H1 (cell line): ENCODE data around the gene POLR2L. TPM values are rescaled to one million over a fixed set of nuclear protein-coding genes. Genes with fewer than 3 reads are reported as not detected.
A peak's percentile ranks its signal among the peaks of the same experiment; 100 is the strongest.

Source experiments
- CTCF ChIA-PET: fragments of 300-600 bp; sonication (Branson Sonifier 250); formaldehyde crosslinking; loops from one replicate; lab custom pipeline; 2021; ENCODE audit not compliant: partially characterized antibody; lab: Charles Lee
- POLR2A ChIA-PET: fragments of 300-600 bp; sonication (Branson Sonifier 250); formaldehyde crosslinking; loops from one replicate; lab custom pipeline; 2021; ENCODE audit warnings: inconsistent platforms; ENCODE audit not compliant: partially characterized antibody; lab: Charles Lee
- DNase-seq, 2 experiments: peaks; one replicate each; pipeline versions ENCODE4 v3.0.0 to v3.0.0-alpha.2; 2010 to 2022; ENCODE audit warnings: low spot score in 2 of 2, low read depth in 1 of 2, mixed read lengths in 1 of 2
- FAIRE-seq: peaks from 2 replicates; lab custom pipeline; 2011; peaks lifted over from hg19 to GRCh38; lab: Jason Lieb, UNC
- H2AFZ ChIP-seq: 2 replicates; pipeline ENCODE4 v1.8.1; 2012; ENCODE audit warnings: low read length, inconsistent platforms
- H2AK5ac ChIP-seq: 2 replicates; pipeline ENCODE4 v1.6.1; 2013; ENCODE audit warnings: low read depth, low read length
- H2BK120ac ChIP-seq: replicated peaks from 2 replicates; pipeline ENCODE3; 2013; ENCODE audit warnings: low read depth, low read length, inconsistent platforms
- H2BK12ac ChIP-seq: 2 replicates; pipeline ENCODE4 v1.6.1; 2013; ENCODE audit warnings: low read depth, low read length
- H2BK15ac ChIP-seq: 2 replicates; pipeline ENCODE4 v1.6.1; 2013; ENCODE audit warnings: low read length
- H2BK20ac ChIP-seq: 2 replicates; pipeline ENCODE4 v1.6.1; 2013; ENCODE audit warnings: low read length
- H2BK5ac ChIP-seq: 2 replicates; pipeline ENCODE4 v1.6.1; 2013; ENCODE audit warnings: low read depth, low read length
- H3K14ac ChIP-seq: 2 replicates; pipeline ENCODE4 v1.6.1; 2013; ENCODE audit warnings: inconsistent platforms; ENCODE audit not compliant: insufficient read length
- H3K18ac ChIP-seq: 2 replicates; pipeline ENCODE4 v1.6.1; 2013; ENCODE audit warnings: low read length; ENCODE audit errors: extremely low read depth
- H3K23ac ChIP-seq: 2 replicates; pipeline ENCODE4 v1.6.1; 2013; ENCODE audit warnings: inconsistent platforms; ENCODE audit not compliant: insufficient read length
- H3K23me2 ChIP-seq: 2 replicates; pipeline ENCODE4 v1.6.1; 2013; ENCODE audit warnings: low read depth, low read length
- H3K27ac ChIP-seq: 2 replicates; pipeline ENCODE4 v1.6.1; 2011; ENCODE audit warnings: low read depth, low read length, inconsistent platforms
- H3K27me3 ChIP-seq, 4 experiments: replicated peaks in 1 of 4; 1 replicate in 1 of 4; 2 replicates in 3 of 4; pipeline versions ENCODE4 v1.6.1 to v1.8.1; 2011 to 2013; ENCODE audit warnings: low read length in 3 of 4, mild to moderate bottlenecking in 3 of 4, inconsistent platforms in 2 of 4, mixed read lengths in 2 of 4, moderate library complexity in 1 of 4; ENCODE audit not compliant: control insufficient read depth in 3 of 4, insufficient read depth in 3 of 4; ENCODE audit errors: extremely low read depth in 1 of 4
- H3K36me3 ChIP-seq, 4 experiments: 2 replicates each; pipeline versions ENCODE4 v1.6.1 to v1.8.1; 2011 to 2013; ENCODE audit warnings: mild to moderate bottlenecking in 4 of 4, low read length in 3 of 4, moderate library complexity in 2 of 4, control low read depth in 1 of 4, inconsistent platforms in 1 of 4; ENCODE audit not compliant: insufficient read depth in 4 of 4, control insufficient read depth in 2 of 4
- H3K4ac ChIP-seq: replicated peaks from 2 replicates; pipeline ENCODE3; 2013; ENCODE audit warnings: low read length, low read depth, mixed read lengths, inconsistent platforms; ENCODE audit not compliant: insufficient read length
- H3K4me1 ChIP-seq, 4 experiments: replicated peaks in 1 of 4; 1 replicate in 1 of 4; 2 replicates in 3 of 4; pipeline versions ENCODE4 v1.6.1 to v1.8.1; 2011 to 2013; ENCODE audit warnings: low read length in 3 of 4, inconsistent platforms in 2 of 4, mixed read lengths in 1 of 4; ENCODE audit not compliant: insufficient read depth in 4 of 4, control insufficient read depth in 3 of 4
- H3K4me2 ChIP-seq, 2 experiments: 2 replicates each; pipeline versions ENCODE4 v1.6.1 to v1.8.1; 2011 to 2013; ENCODE audit warnings: low read depth in 2 of 2, low read length in 2 of 2, control low read depth in 1 of 2, inconsistent platforms in 1 of 2, mild to moderate bottlenecking in 1 of 2; ENCODE audit not compliant: insufficient read depth in 1 of 2
- H3K4me3 ChIP-seq, 4 experiments: fragments of 200-600, 300-600 bp in 1 of 4; sonication (generic), shearing (Covaris generic), sonication (Bioruptor Twin) in 1 of 4; 2 replicates each; pipeline versions ENCODE4 v1.5.1 to v1.8.1; 2011 to 2016; ENCODE audit warnings: low read length in 4 of 4, low read depth in 3 of 4, control low read depth in 2 of 4, inconsistent platforms in 2 of 4, mild to moderate bottlenecking in 2 of 4, mixed read lengths in 1 of 4, moderate library complexity in 1 of 4; ENCODE audit not compliant: insufficient read depth in 2 of 4; ENCODE audit errors: extremely low read depth in 1 of 4
- H3K56ac ChIP-seq: replicated peaks from 2 replicates; pipeline ENCODE3; 2013; ENCODE audit warnings: low read depth, mild to moderate bottlenecking, mixed read lengths, low read length, inconsistent platforms; ENCODE audit not compliant: insufficient read length
- H3K79me1 ChIP-seq: 2 replicates; pipeline ENCODE4 v1.6.1; 2013; ENCODE audit warnings: low read depth, low read length, control low read depth
- H3K79me2 ChIP-seq, 2 experiments: 2 replicates each; pipeline versions ENCODE4 v1.6.1 to v1.8.1; 2012 to 2013; ENCODE audit warnings: low read length in 2 of 2, mild to moderate bottlenecking in 2 of 2, inconsistent platforms in 1 of 2; ENCODE audit not compliant: insufficient read depth in 2 of 2, control insufficient read depth in 1 of 2
- H3K9ac ChIP-seq, 4 experiments: replicated peaks in 1 of 4; 1 replicate in 1 of 4; 2 replicates in 3 of 4; pipeline versions ENCODE4 v1.6.1 to v1.8.1; 2011 to 2013; ENCODE audit warnings: low read depth in 3 of 4, low read length in 3 of 4, control low read depth in 2 of 4, mild to moderate bottlenecking in 2 of 4, moderate library complexity in 2 of 4, inconsistent platforms in 1 of 4; ENCODE audit errors: extremely low read depth in 1 of 4
- H3K9me3 ChIP-seq, 2 experiments: 2 replicates each; pipeline versions ENCODE4 v1.6.1 to v1.8.1; 2012 to 2013; ENCODE audit warnings: mild to moderate bottlenecking in 2 of 2, moderate library complexity in 2 of 2, control low read depth in 1 of 2, inconsistent platforms in 1 of 2, low read depth in 1 of 2, low read length in 1 of 2, mixed read lengths in 1 of 2; ENCODE audit not compliant: insufficient read depth in 2 of 2
- H4K20me1 ChIP-seq, 2 experiments: replicated peaks in 1 of 2; 2 replicates each; pipeline versions ENCODE3 to v1.8.1; 2011 to 2013; ENCODE audit warnings: inconsistent platforms in 2 of 2, low read length in 2 of 2, mild to moderate bottlenecking in 1 of 2; ENCODE audit not compliant: insufficient read depth in 2 of 2, control insufficient read depth in 1 of 2
- H4K5ac ChIP-seq: 2 replicates; pipeline ENCODE4 v1.6.1; 2013; ENCODE audit warnings: low read length, low read depth, mixed read lengths, inconsistent platforms; ENCODE audit not compliant: insufficient read length
- H4K8ac ChIP-seq: 2 replicates; pipeline ENCODE4 v1.8.0; 2013; ENCODE audit warnings: mild to moderate bottlenecking, moderate library complexity, low read length, inconsistent platforms; ENCODE audit not compliant: insufficient read depth; ENCODE audit errors: extremely low read depth
- H4K91ac ChIP-seq: replicated peaks from 2 replicates; pipeline ENCODE3; 2013; ENCODE audit warnings: low read length, mixed read lengths, inconsistent platforms; ENCODE audit not compliant: insufficient read length
- ASH2L ChIP-seq: fragments of 200-600, 300-600 bp; sonication (generic); IDR thresholded peaks from one replicate; pipeline ENCODE4 v1.7.1; 2017; ENCODE audit warnings: low read length
- CBX8 ChIP-seq: fragments of 300-800, 300-1000 bp; sonication (generic); IDR thresholded peaks from 2 replicates; pipeline ENCODE4 v1.7.1; 2016; ENCODE audit warnings: low read depth, low read length, borderline replicate concordance
- CEBPB ChIP-seq: IDR thresholded peaks from 2 replicates; pipeline ENCODE4 v1.6.1; 2012; ENCODE audit warnings: low read depth, low read length
- CREB1 ChIP-seq: IDR thresholded peaks from 2 replicates; pipeline ENCODE4 v1.6.1; 2012; ENCODE audit warnings: inconsistent platforms
- JUN ChIP-seq: IDR thresholded peaks from 2 replicates; pipeline ENCODE4 v1.6.1; 2011; ENCODE audit warnings: low read depth, mild to moderate bottlenecking, improper control_type of control experiment, low read length
- JUND ChIP-seq: IDR thresholded peaks from 2 replicates; pipeline ENCODE4 v1.6.1; 2011; ENCODE audit warnings: mild to moderate bottlenecking, improper control_type of control experiment, low read length
- MAFK ChIP-seq: IDR thresholded peaks from 2 replicates; pipeline ENCODE4 v1.6.1; 2012; ENCODE audit warnings: low read depth, mild to moderate bottlenecking, improper control_type of control experiment, low read length
- POLR2A ChIP-seq, 2 experiments: IDR thresholded peaks; 1 replicate in 1 of 2; 2 replicates in 1 of 2; pipeline ENCODE4 v1.6.1; 2011; ENCODE audit warnings: low read depth in 2 of 2, low read length in 2 of 2, mild to moderate bottlenecking in 2 of 2; ENCODE audit errors: control extremely low read depth in 1 of 2
- POLR2AphosphoS5 ChIP-seq: IDR thresholded peaks from 2 replicates; pipeline ENCODE4 v1.6.1; 2011; ENCODE audit warnings: low read depth, low read length
- SIN3A ChIP-seq, 2 experiments: IDR thresholded peaks in 1 of 2; conservative IDR thresholded peaks in 1 of 2; 2 replicates each; pipeline ENCODE4 v1.6.1; 2011 to 2012; ENCODE audit warnings: low read length in 2 of 2, improper control_type of control experiment in 1 of 2, low read depth in 1 of 2, mild to moderate bottlenecking in 1 of 2
- TAF7 ChIP-seq: optimal IDR thresholded peaks from 2 replicates; pipeline ENCODE3; 2011; ENCODE audit warnings: low read depth, mild to moderate bottlenecking, inconsistent platforms, low read length, moderate library complexity, borderline replicate concordance
- ZNF274 ChIP-seq: IDR thresholded peaks from 2 replicates; pipeline ENCODE4 v1.7.0; 2012; ENCODE audit warnings: low read length, borderline replicate concordance; ENCODE audit errors: extremely low read depth
- WGBS, 2 experiments: shearing (Covaris generic) in 1 of 2; methylation state at CpG; one replicate each; pipeline versions ENCODE4 v1.1.6 to v1.1.7; 2013 to 2015; ENCODE audit warnings: low lambda C conversion rate in 2 of 2, mixed read lengths in 2 of 2, inconsistent platforms in 1 of 2, low coverage in 1 of 2, missing lambda C conversion rate in 1 of 2; ENCODE audit not compliant: insufficient replicate concordance in 2 of 2, insufficient coverage in 1 of 2, insufficient read length in 1 of 2; ENCODE audit errors: extremely low coverage in 1 of 2, missing lambda C conversion rate in 1 of 2; 5-methylcytosine and 5-hydroxymethylcytosine counted together
- polyA plus RNA-seq, 7 experiments: library from polyadenylated mRNA; depleted of rRNA in 3 of 7; stranded (reverse) in 5 of 7; unstranded in 2 of 7; fragments of >200 nt in 5 of 7; fragments of 200-250 nt in 2 of 7; gene quantifications; 1 replicate in 5 of 7; 2 replicates in 1 of 7; 4 replicates in 1 of 7; pipeline versions ENCODE4 v1.2.1 to v1.2.3, GENCODE V29; 2011 to 2013; ENCODE audit warnings: missing spikeins in 2 of 7, mixed read lengths in 2 of 7
- total RNA-seq: library from RNA; stranded (reverse); fragmentation: NEBNext Ultra II Directional; extraction: Animal tissue kit (Norgen Biotek cat#: 25700); gene quantifications from 2 replicates; pipeline ENCODE4 v1.2.1, GENCODE V29; 2021

Gene POLR2L
- total and polyA plus RNA-seq, 2 of the 8 experiments (the other 6 are each of a cell fraction or from before 2014, with no cell fraction given), result 140 to 151 TPM

GRCh38 chr11:797296-798092 is 44.8 kb downstream of the POLR2L start:
- peaks cover 0 to 5% of the 10 kb centered on the region in 2 experiments; a peak in 1 of 4 replicates for H3K79me2 ChIP-seq
- 0 out of 2 replicates have a peak, but pooled peaks cover 4% of the 10 kb centered on the region for H3K79me1 ChIP-seq
- peak overlapping the region; percentile 85 for H3K4ac ChIP-seq
- H2BK5ac ChIP-seq, result peak overlapping the region; percentile 91; the same call in 1 of the 2 replicates
- no peak overlapping the region for H2AFZ ChIP-seq
- H3K4me1 ChIP-seq, result peaks cover 4 to 20% (median 15%) of the 10 kb centered on the region in 4 experiments
- H3K23ac ChIP-seq, result no peak overlapping the region
- peak overlapping the region; percentile 10 for H3K56ac ChIP-seq
- peak overlapping the region; percentile 65 to 85 (median 81) for H3K4me3 ChIP-seq
- H3K27me3 ChIP-seq, result no peaks in the 10 kb centered on the region
- no peak overlapping the region; the same call in 1 of the 2 replicates for H2BK12ac ChIP-seq
- peaks cover under 1 to 30% (median 3%) of the 10 kb centered on the region in 4 experiments; a peak in 4 of 8 replicates for H3K36me3 ChIP-seq
- H3K23me2 ChIP-seq, result peaks cover 7% of the 10 kb centered on the region
- H4K8ac ChIP-seq, result peak overlapping the region; percentile 85
- peak overlapping the region; percentile 62 for H4K5ac ChIP-seq
- H3K9me3 ChIP-seq, result no peaks in the 10 kb centered on the region
- peak overlapping the region; percentile 99 for H4K91ac ChIP-seq
- no peak overlapping the region for H2BK15ac ChIP-seq
- peak overlapping the region; percentile 84 to 92 for H3K4me2 ChIP-seq
- peak overlapping the region; percentile 26 to 83 (median 74); a peak in 6 of 7 replicates for H3K9ac ChIP-seq
- POLR2A ChIA-PET, result interaction anchor here (1.0 to 53.0 kb wide), 9 partner anchors 8 to 243 kb away, joined by 3 to 1917 read pairs (median 4); partner anchors contain the start of genes CD151, CRACR2B, PIDD1 and PNPLA2
- FAIRE-seq (no peak), DNase-seq (peak in 1 of 2 experiments; percentile 80)
- no peak overlapping the region for H2BK20ac ChIP-seq
- CTCF ChIA-PET, result interaction anchor here (0.9 to 3.4 kb wide), 7 partner anchors 10 to 238 kb away, joined by 3 to 14 read pairs (median 3); no protein-coding TSS in a partner anchor
- no peak overlapping the region for H3K27ac ChIP-seq
- H3K14ac ChIP-seq, result no peak overlapping the region
- no peak overlapping the region for H2BK120ac ChIP-seq
- peaks cover 0 to 14% of the 10 kb centered on the region in 2 experiments for H4K20me1 ChIP-seq
- 2% methylated on average over 25 of the region's 57 CpGs; no CpG with 5 or more reads in 1 of the 2 experiments for WGBS, 2 experiments
- H2AK5ac ChIP-seq, result no peak overlapping the region
- peak overlapping the region; percentile 95 for H3K18ac ChIP-seq
- TF ChIP-seq MAFK (no peak), CBX8 (no peak), JUND (no peak), ZNF274 (no peak), SIN3A (conservative IDR thresholded peaks at IDR 0.05 in 1 of 2, IDR thresholded peaks at IDR 0.05 in 1 of 2; ENCODE audit: low read depth in 1 of 2, low read length in 2 of 2) (0 out of 4 replicates have a peak, but pooled peaks of 1 of the 2 experiments have one; percentile 74), POLR2A (IDR thresholded peaks at IDR 0.05; ENCODE audit: control extremely low read depth in 1 of 2, low read depth in 2 of 2, low read length in 2 of 2) (peak in 1 of 2 experiments; percentile 39; a peak in 1 of 3 replicates), JUN (no peak), CEBPB (no peak), CREB1 (no peak), TAF7 (no peak), POLR2AphosphoS5 (peak; percentile 6; the same call in 1 of the 2 replicates), ASH2L (peak; percentile 55)
